ENCODE data around the gene TCF20.
A peak's percentile ranks its signal among the peaks of the same experiment; 100 is the strongest.

Gene TCF20

GRCh38 chr22:42270510-42271190 lies at the start of gene TCF20:
Gene TCF20 (minus strand): TSS chr22:42270653. CDS start chr22:42215305, 55,348 bp downstream.
- peak; percentile 78 to 80 for DNase-seq

- no peak for DNase-seq
Observed at GRCh38 chr22:42319386-42319785, 48.9 kb upstream of the TCF20 start.

- no peak for DNase-seq
Observed at GRCh38 chr22:42318967-42319366, 48.5 kb upstream of the TCF20 start.

GRCh38 chr22:42317691-42318547 lies 47.5 kb upstream of the TCF20 start:
- no peak for DNase-seq

- peak; percentile 47 to 56 for DNase-seq
Observed at GRCh38 chr22:42317008-42317407, 46.6 kb upstream of the TCF20 start.

- no peak for DNase-seq
Observed at GRCh38 chr22:42315392-42315756, 44.9 kb upstream of the TCF20 start.

GRCh38 chr22:42314709-42315391 lies 44.4 kb upstream of the TCF20 start:
- no peak for DNase-seq

- DNase-seq: peak in 1 of 2 donors; percentile 40
Observed at GRCh38 chr22:42313804-42314581, 43.5 kb upstream of the TCF20 start.

GRCh38 chr22:42313204-42313603 lies 42.8 kb upstream of the TCF20 start:
- DNase-seq: no peak

GRCh38 chr22:42310291-42311015 lies 40.0 kb upstream of the TCF20 start:
- no peak for DNase-seq

- DNase-seq: no peak
Observed at GRCh38 chr22:42309865-42310264, 39.4 kb upstream of the TCF20 start.

- no peak for DNase-seq
Observed at GRCh38 chr22:42308892-42309468, 38.5 kb upstream of the TCF20 start.

GRCh38 chr22:42307806-42308563 lies 37.5 kb upstream of the TCF20 start:
- DNase-seq: no peak

GRCh38 chr22:42306010-42306409 lies 35.6 kb upstream of the TCF20 start:
- no peak for DNase-seq

- DNase-seq: no peak
Observed at GRCh38 chr22:42304324-42304790, 33.9 kb upstream of the TCF20 start.

GRCh38 chr22:42303396-42304323 lies 33.2 kb upstream of the TCF20 start:
- no peak for DNase-seq

- no peak for DNase-seq
Observed at GRCh38 chr22:42301742-42302102, 31.3 kb upstream of the TCF20 start.

GRCh38 chr22:42301077-42301741 lies 30.8 kb upstream of the TCF20 start:
- no peak for DNase-seq
